Right lobe of liver (tissue), 6 donors: ENCODE measurements around the gene BCAN. TPM values are rescaled to one million over a fixed set of nuclear protein-coding genes. Genes with fewer than 3 reads are reported as not detected.
A peak's percentile ranks its signal among the peaks of the same experiment; 100 is the strongest.

Experiments
- ATAC-seq, 4 donors: fragments of 200-7000 bp; cut with Tn5 transposase; one replicate each; pipeline ENCODE4 v1.9.1; 2020; ENCODE audit warnings: mild to moderate bottlenecking in 4 of 4, moderate library complexity in 4 of 4
- DNase-seq, 3 donors: peaks; one replicate each; pipeline ENCODE4 v3.0.0-alpha.2; 2020
- H3K27ac ChIP-seq, 3 donors: fragments of 200-600 bp; one replicate each; pipeline ENCODE4 v1.8.0; 2022
- H3K27me3 ChIP-seq, 2 donors: fragments of 200-600 bp; one replicate each; pipeline ENCODE4 v1.8.0; 2022
- H3K36me3 ChIP-seq, 4 donors: fragments of 200-600 bp; sonication (generic) in 1 of 4; one replicate each; pipeline versions ENCODE4 v1.5.1 to v1.8.0; 2017 to 2022; ENCODE audit warnings: control low read depth in 1 of 4
- H3K4me1 ChIP-seq, 4 donors: fragments of 200-600 bp; sonication (generic) in 1 of 4; one replicate each; pipeline versions ENCODE4 v1.5.1 to v1.8.0; 2017 to 2022; ENCODE audit warnings: control low read depth in 1 of 4
- H3K4me3 ChIP-seq, 3 donors: fragments of 200-600 bp; one replicate each; pipeline ENCODE4 v1.8.0; 2022
- H3K9me3 ChIP-seq, 4 donors: fragments of 200-600 bp; sonication (generic) in 1 of 4; one replicate each; pipeline versions ENCODE4 v1.5.1 to v1.8.0; 2017 to 2022; ENCODE audit warnings: control low read depth in 1 of 4
- POLR2A ChIP-seq: fragments of 450-650 bp; IDR thresholded peaks from one replicate; pipeline ENCODE4 v1.6.1; 2017; ENCODE audit warnings: antibody characterized with exemption, mild to moderate bottlenecking
- WGBS: methylation state at CpG from one replicate; pipeline ENCODE4 v1.1.6; 2018; ENCODE audit warnings: low coverage, low lambda C conversion rate; ENCODE audit not compliant: insufficient coverage; ENCODE audit errors: missing lambda C conversion rate; 5-methylcytosine and 5-hydroxymethylcytosine counted together
- intact Hi-C, 2 donors: fragments of 100-400 bp; cut with DNase I; formaldehyde crosslinking; loops; one replicate each; pipeline versions ENCODE4 v1.11.2 to v1.14.1; 2022
- total RNA-seq, 6 experiments: library from RNA; depleted of rRNA in 2 of 6; stranded (reverse); fragments of >200 nt in 2 of 6; fragmentation: NEBNext Ultra II Directional in 3 of 6; extraction: Animal tissue kit (Norgen Biotek cat#: 25700) in 3 of 6; gene quantifications; one replicate each; pipeline versions ENCODE4 v1.1.0 to v1.2.4, GENCODE V29; 2016 to 2023
- TF ChIP-seq, protein P1 (sequence below), 4 donors: fragments of 200-600 bp in 3 of 4; fragments of 450-650 bp in 1 of 4; IDR thresholded peaks; one replicate each; pipeline versions ENCODE4 v1.5.1 to v1.8.0; 2016 to 2022; ENCODE audit warnings: antibody characterized with exemption in 4 of 4, mild to moderate bottlenecking in 2 of 4
- donor health status: DM: no; HTN: yes; CAD: no.
- donor health status: DM: no; HTN: no; CAD: no.
- donor health status: DM: no; HTN: no; CAD: no.
- donor health status: DM: no; HTN: yes; CAD: no.
- donor health status: DM: no; HTN: yes; CAD: no.

BCAN gene
- total RNA-seq, 6 experiments from 2014 or later = not detected

DNA sequence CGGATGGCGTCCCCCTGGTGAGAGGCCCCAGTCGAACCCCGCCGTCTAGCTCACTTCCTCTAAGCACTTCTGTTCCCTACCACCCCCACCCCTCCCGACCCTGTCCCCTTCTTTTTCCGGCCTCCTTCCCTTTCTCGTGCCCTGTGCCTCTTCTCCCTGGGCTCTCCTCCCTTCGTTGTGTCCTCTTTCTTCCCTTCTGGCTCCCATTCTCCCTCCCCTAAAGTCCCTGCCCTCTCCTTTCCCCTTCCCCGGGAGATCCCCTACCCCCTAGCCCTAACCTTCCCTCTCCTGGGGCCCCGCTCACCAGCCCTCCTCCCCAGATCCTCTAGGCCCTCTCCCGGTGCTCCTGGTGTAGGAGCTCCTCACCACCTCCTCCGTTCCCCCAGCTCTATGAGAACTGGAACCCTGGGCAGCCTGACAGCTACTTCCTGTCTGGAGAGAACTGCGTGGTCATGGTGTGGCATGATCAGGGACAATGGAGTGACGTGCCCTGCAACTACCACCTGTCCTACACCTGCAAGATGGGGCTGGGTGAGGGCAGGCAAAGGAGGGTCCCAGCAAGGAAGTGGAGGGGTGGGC, 15.9 kb downstream of the BCAN start:
- TF ChIP-seq, protein P1, sequence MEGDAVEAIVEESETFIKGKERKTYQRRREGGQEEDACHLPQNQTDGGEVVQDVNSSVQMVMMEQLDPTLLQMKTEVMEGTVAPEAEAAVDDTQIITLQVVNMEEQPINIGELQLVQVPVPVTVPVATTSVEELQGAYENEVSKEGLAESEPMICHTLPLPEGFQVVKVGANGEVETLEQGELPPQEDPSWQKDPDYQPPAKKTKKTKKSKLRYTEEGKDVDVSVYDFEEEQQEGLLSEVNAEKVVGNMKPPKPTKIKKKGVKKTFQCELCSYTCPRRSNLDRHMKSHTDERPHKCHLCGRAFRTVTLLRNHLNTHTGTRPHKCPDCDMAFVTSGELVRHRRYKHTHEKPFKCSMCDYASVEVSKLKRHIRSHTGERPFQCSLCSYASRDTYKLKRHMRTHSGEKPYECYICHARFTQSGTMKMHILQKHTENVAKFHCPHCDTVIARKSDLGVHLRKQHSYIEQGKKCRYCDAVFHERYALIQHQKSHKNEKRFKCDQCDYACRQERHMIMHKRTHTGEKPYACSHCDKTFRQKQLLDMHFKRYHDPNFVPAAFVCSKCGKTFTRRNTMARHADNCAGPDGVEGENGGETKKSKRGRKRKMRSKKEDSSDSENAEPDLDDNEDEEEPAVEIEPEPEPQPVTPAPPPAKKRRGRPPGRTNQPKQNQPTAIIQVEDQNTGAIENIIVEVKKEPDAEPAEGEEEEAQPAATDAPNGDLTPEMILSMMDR (IDR thresholded peaks at IDR 0.05) = peak in 1 of 4 donors; percentile 2
- TF ChIP-seq POLR2A = no peak
- intact Hi-C loops = no loop called here
- 19% methylated on average over 15 of the region's 15 CpGs for WGBS
- no peaks in the 10 kb centered on the region for H3K27me3 ChIP-seq
- ATAC-seq = no peak
- no peaks in the 10 kb centered on the region for H3K36me3 ChIP-seq
- no peak overlapping the region for H3K4me3 ChIP-seq
- peak in 1 of 3 donors; percentile 43 for DNase-seq
- no peak overlapping the region for H3K27ac ChIP-seq
- H3K4me1 ChIP-seq = peaks cover 0 to 11% (median 4%) of the 10 kb centered on the region in 4 donors
- H3K9me3 ChIP-seq = no peaks in the 10 kb centered on the region

DNA sequence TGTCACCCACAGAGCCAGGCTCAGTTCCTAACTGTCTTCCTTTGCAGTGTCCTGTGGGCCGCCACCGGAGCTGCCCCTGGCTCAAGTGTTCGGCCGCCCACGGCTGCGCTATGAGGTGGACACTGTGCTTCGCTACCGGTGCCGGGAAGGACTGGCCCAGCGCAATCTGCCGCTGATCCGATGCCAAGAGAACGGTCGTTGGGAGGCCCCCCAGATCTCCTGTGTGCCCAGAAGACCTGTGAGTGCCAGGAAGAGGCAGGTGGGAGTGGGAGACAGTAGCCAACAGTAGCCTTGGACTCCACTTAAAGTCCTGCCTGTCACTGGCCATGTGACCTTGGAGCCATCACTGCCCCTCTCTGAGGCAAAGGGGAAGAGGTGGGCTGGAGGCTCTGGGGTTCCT, 16.6 kb downstream of the BCAN start:
- DNase-seq = peak in 1 of 3 donors; percentile 55
- H3K9me3 ChIP-seq = no peaks in the 10 kb centered on the region
- H3K27me3 ChIP-seq = no peaks in the 10 kb centered on the region
- WGBS = 82% methylated on average over 14 of the region's 14 CpGs
- no peak overlapping the region for H3K27ac ChIP-seq
- no peak overlapping the region for H3K4me3 ChIP-seq
- no peaks in the 10 kb centered on the region for H3K36me3 ChIP-seq
- intact Hi-C loops = no loop called here
- no peak for ATAC-seq
- peaks cover 0 to 11% (median 4%) of the 10 kb centered on the region in 4 donors for H3K4me1 ChIP-seq
- TF ChIP-seq POLR2A = no peak
- TF ChIP-seq, protein P1 (IDR thresholded peaks at IDR 0.05) = no peak

DNA sequence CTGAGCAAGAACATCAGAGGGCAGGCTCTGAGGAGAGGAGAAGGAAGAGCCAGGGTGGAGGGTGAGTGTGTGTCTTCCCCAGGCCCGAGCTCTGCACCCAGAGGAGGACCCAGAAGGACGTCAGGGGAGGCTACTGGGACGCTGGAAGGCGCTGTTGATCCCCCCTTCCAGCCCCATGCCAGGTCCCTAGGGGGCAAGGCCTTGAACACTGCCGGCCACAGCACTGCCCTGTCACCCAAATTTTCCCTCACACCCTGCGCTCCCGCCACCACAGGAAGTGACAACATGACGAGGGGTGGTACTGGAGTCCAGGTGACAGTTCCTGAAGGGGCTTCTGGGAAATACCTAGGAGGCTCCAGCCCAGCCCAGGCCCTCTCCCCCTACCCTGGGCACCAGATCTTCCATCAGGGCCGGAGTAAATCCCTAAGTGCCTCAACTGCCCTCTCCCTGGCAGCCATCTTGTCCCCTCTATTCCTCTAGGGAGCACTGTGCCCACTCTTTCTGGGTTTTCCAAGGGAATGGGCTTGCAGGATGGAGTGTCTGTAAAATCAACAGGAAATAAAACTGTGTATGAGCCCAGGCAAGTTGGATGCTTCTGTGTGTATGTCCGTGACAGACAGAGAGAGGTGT, 17.1 kb downstream of the BCAN start:
- Histone ChIP-seq H3K9me3 (no peaks in the 10 kb centered on the region), H3K4me1 (peaks cover 0 to 11% (median 4%) of the 10 kb centered on the region in 4 donors), H3K27me3 (no peaks in the 10 kb centered on the region), H3K27ac (no peak overlapping the region), H3K4me3 (no peak overlapping the region), H3K36me3 (no peaks in the 10 kb centered on the region)
- ATAC-seq (no peak), DNase-seq (no peak)
- TF ChIP-seq, protein P1 (IDR thresholded peaks at IDR 0.05) = no peak
- TF ChIP-seq POLR2A = no peak
- 82% methylated on average over 1 of the region's 10 CpGs for WGBS
- intact Hi-C loops = no loop called here

DNA sequence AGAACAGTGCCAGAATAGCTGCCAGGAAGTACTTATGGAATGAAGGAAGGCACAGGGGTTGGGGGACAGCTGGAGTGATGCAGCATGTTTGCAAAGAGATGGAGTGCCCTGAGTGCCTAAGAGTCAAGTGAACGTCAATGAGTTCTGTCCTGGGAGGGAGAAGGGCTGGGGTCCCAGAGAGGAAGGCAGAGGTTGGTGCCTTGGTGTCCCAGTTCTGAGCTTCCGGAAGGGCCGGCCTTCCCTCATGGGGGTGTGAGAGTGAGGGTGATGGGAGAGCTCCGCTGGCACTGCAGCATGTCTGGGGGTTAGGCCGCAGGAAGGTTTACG, 17.7 kb downstream of the BCAN start:
- DNase-seq = peak in 1 of 3 donors; percentile 7
- WGBS = 33% methylated on average over 3 of the region's 6 CpGs
- Histone ChIP-seq H3K36me3 (no peaks in the 10 kb centered on the region), H3K27me3 (no peaks in the 10 kb centered on the region), H3K4me1 (peaks cover 0 to 11% (median 4%) of the 10 kb centered on the region in 4 donors), H3K27ac (no peak overlapping the region), H3K9me3 (no peaks in the 10 kb centered on the region), H3K4me3 (no peak overlapping the region)
- intact Hi-C loops = no loop called here
- ATAC-seq = no peak
- TF ChIP-seq, protein P1 (IDR thresholded peaks at IDR 0.05) = no peak
